HepG2 (cell line): ENCODE measurements around the gene ZNF620. TPM values are rescaled to one million over a fixed set of nuclear protein-coding genes. Genes with fewer than 3 reads are reported as not detected.

Source experiments
- CHD4 ChIP-seq: fragments of 200-600 bp; sonication (generic); IDR thresholded peaks from 2 replicates; pipeline ENCODE4 v1.7.0; 2017; ENCODE audit warnings: mild to moderate bottlenecking, low read length, borderline replicate concordance
- CREM ChIP-seq, 2 experiments: sonication (generic) in 1 of 2; formaldehyde crosslinking in 1 of 2; IDR thresholded peaks; 2 replicates each; pipeline versions ENCODE4 v1.4.0 to v1.6.1; 2016 to 2020; ENCODE audit warnings: antibody characterized with exemption in 1 of 2, mild to moderate bottlenecking in 1 of 2, missing genetic modification reagents in 1 of 2
- E2F5 ChIP-seq: sonication (generic); formaldehyde crosslinking; conservative IDR thresholded peaks from 2 replicates; pipeline ENCODE4 v1.4.0; 2020; ENCODE audit warnings: missing genetic modification reagents
- RNF219 ChIP-seq: sonication (generic); formaldehyde crosslinking; IDR thresholded peaks from 2 replicates; pipeline ENCODE4 v1.5.0; 2020; ENCODE audit warnings: mild to moderate bottlenecking, missing genetic modification reagents
- TAF1 ChIP-seq: sonication (generic); formaldehyde crosslinking; IDR thresholded peaks from 2 replicates; pipeline ENCODE4 v1.4.0; 2020; ENCODE audit warnings: missing genetic modification reagents
- THAP11 ChIP-seq: IDR thresholded peaks from 2 replicates; pipeline ENCODE4 v1.6.1; 2016; ENCODE audit warnings: missing biosample characterization, missing genetic modification reagents
- TOPORS ChIP-seq: sonication (generic); formaldehyde crosslinking; IDR thresholded peaks from 2 replicates; pipeline ENCODE4 v1.8.0; 2023; ENCODE audit warnings: mild to moderate bottlenecking, missing genetic modification reagents
- ZFP62 ChIP-seq: sonication (generic); formaldehyde crosslinking; IDR thresholded peaks from 2 replicates; pipeline ENCODE4 v1.4.0; 2020; ENCODE audit warnings: missing genetic modification reagents
- ZNF333 ChIP-seq: sonication (generic); formaldehyde crosslinking; IDR thresholded peaks from 2 replicates; pipeline ENCODE4 v1.4.0; 2020; ENCODE audit warnings: mild to moderate bottlenecking, missing genetic modification reagents, borderline replicate concordance
- ZNF646 ChIP-seq: sonication (generic); formaldehyde crosslinking; IDR thresholded peaks from 2 replicates; pipeline ENCODE4 v1.9.0; 2021; ENCODE audit warnings: mild to moderate bottlenecking, missing genetic modification reagents
- ZNF652 ChIP-seq: IDR thresholded peaks from 2 replicates; pipeline ENCODE4 v1.6.1; 2016; ENCODE audit warnings: low read depth, borderline replicate concordance
- polyA plus RNA-seq, 8 experiments: library from polyadenylated mRNA; depleted of rRNA in 3 of 8; stranded (reverse) in 7 of 8; unstranded in 1 of 8; fragments of >200 nt; fragmentation: Illumina TruSeq in 4 of 8; extraction: Trizol in 4 of 8; gene quantifications; 2 replicates each; pipeline versions ENCODE4 v1.2.1 to v1.2.3, GENCODE V29; 2011 to 2016; ENCODE audit warnings: low read depth in 4 of 8, missing spikeins in 1 of 8, mixed read lengths in 1 of 8; ENCODE audit not compliant: insufficient read depth in 1 of 8
- total RNA-seq, 5 experiments: library from RNA; depleted of rRNA; stranded (reverse); fragments of >200 nt; fragmentation: Illumina TruSeq; extraction: Trizol; gene quantifications; 2 replicates each; pipeline ENCODE4 v1.2.3, GENCODE V29; 2016; ENCODE audit warnings: low read depth in 1 of 5
- TF ChIP-seq, protein P1 (sequence below): sonication (generic); formaldehyde crosslinking; IDR thresholded peaks from 2 replicates; pipeline ENCODE4 v1.4.0; 2020; ENCODE audit warnings: missing genetic modification reagents

Gene ZNF620
- total and polyA plus RNA-seq, 2 of the 13 experiments (the other 11 are each of a cell fraction or from before 2014, with no cell fraction given), result 2.3 to 12.2 TPM

- TF ChIP-seq, protein P1, sequence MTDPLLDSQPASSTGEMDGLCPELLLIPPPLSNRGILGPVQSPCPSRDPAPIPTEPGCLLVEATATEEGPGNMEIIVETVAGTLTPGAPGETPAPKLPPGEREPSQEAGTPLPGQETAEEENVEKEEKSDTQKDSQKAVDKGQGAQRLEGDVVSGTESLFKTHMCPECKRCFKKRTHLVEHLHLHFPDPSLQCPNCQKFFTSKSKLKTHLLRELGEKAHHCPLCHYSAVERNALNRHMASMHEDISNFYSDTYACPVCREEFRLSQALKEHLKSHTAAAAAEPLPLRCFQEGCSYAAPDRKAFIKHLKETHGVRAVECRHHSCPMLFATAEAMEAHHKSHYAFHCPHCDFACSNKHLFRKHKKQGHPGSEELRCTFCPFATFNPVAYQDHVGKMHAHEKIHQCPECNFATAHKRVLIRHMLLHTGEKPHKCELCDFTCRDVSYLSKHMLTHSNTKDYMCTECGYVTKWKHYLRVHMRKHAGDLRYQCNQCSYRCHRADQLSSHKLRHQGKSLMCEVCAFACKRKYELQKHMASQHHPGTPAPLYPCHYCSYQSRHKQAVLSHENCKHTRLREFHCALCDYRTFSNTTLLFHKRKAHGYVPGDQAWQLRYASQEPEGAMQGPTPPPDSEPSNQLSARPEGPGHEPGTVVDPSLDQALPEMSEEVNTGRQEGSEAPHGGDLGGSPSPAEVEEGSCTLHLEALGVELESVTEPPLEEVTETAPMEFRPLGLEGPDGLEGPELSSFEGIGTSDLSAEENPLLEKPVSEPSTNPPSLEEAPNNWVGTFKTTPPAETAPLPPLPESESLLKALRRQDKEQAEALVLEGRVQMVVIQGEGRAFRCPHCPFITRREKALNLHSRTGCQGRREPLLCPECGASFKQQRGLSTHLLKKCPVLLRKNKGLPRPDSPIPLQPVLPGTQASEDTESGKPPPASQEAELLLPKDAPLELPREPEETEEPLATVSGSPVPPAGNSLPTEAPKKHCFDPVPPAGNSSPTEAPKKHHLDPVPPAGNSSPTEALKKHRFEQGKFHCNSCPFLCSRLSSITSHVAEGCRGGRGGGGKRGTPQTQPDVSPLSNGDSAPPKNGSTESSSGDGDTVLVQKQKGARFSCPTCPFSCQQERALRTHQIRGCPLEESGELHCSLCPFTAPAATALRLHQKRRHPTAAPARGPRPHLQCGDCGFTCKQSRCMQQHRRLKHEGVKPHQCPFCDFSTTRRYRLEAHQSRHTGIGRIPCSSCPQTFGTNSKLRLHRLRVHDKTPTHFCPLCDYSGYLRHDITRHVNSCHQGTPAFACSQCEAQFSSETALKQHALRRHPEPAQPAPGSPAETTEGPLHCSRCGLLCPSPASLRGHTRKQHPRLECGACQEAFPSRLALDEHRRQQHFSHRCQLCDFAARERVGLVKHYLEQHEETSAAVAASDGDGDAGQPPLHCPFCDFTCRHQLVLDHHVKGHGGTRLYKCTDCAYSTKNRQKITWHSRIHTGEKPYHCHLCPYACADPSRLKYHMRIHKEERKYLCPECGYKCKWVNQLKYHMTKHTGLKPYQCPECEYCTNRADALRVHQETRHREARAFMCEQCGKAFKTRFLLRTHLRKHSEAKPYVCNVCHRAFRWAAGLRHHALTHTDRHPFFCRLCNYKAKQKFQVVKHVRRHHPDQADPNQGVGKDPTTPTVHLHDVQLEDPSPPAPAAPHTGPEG (CRISPR knock-in tag), result no peak
- TF ChIP-seq RNF219 (CRISPR knock-in tag), result 0 out of 2 replicates have a peak, but pooled peaks have one; percentile 57
- TF ChIP-seq CHD4, result no peak
- peak; percentile 91 for TF ChIP-seq THAP11
- no peak for TF ChIP-seq E2F5 (CRISPR knock-in tag)
- peak; percentile 76 for TF ChIP-seq TAF1 (CRISPR knock-in tag)
- no peak for TF ChIP-seq ZNF652
- no peak for TF ChIP-seq ZNF646 (CRISPR knock-in tag)
- TF ChIP-seq CREM (IDR thresholded peaks at IDR 0.05), result peak; percentile 87
- no peak for TF ChIP-seq CREM (CRISPR knock-in tag; IDR thresholded peaks at IDR 0.05)
- TF ChIP-seq TOPORS (CRISPR knock-in tag), result 0 out of 2 replicates have a peak, but pooled peaks have one; percentile 47
- TF ChIP-seq ZFP62 (CRISPR knock-in tag), result no peak
- TF ChIP-seq ZNF333 (CRISPR knock-in tag), result peak; percentile 36; the same call in 1 of the 2 replicates
Observed at GRCh38 chr3:40505599-40506462, at the start of gene ZNF620 (continued).
